GM15510 (cell line): ENCODE results near the gene ITGB3.

ENCODE experiments used
- POLR2A ChIP-seq: IDR thresholded peaks from 3 replicates; pipeline ENCODE4 v1.6.1; 2011; ENCODE audit warnings: borderline replicate concordance; ENCODE audit not compliant: insufficient read length; ENCODE audit errors: extremely low read depth

The ITGB3 gene

DNA sequence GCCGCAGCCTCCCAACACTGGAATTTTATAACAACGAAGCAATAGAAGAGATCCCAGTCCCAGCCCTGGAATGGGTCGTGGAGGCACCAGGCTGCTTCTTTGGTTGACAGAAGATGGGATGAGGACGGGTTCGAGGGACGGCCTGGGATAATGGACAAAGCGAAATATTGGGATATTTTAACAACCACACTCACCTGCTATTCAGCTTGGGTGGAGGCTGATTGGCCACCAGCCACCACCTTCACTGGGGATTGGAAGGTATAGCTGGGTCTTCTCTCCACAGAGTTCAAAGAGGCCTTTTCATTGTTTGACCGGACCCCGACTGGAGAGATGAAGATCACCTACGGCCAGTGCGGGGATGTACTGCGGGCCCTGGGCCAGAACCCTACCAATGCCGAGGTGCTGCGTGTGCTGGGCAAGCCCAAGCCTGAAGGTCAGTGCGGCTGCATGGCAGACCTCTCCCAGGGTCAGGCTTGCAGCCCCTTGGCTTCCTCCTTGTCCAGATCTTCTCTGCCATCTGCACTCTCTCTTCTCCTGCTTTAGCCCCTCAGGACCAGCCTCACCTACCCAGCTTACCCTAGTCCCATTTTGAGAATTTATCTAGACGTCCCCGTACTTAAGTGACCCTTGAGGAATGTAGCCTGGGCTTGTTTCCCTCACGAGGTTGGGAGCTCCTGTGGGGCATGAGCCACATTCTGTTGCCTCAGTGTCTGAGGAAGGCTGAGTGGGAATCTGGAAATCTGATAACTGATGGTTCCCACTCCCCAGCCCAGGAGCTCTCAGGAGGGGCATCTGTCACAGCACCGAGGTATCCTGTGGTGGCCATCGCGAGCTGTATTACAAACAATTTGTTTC lies 33.8 kb upstream of the ITGB3 start:
- TF ChIP-seq POLR2A: no peak

DNA sequence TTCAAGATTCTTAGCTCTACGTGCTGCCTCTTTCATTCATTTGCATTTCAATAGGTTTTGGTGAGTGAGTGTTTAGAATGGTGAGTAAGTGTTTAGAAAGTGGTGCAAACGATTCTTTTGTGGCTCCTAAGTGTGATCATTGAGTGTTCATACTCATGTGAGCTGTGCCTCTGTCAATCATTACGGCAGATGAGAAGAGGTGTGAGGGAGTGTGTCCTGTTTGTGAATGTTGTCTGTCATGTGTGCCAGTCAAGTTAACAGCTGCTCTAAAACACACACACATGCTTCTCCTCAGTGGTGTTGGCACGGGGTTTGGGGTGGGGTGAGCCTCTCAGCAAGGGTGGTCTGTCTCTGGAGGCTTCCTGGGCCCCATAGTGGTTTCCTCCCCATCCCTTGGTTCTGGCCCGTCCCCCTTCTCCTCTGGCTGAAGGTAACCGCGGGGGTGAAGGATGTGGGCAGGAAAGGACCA lies 33.1 kb upstream of the ITGB3 start:
- TF ChIP-seq POLR2A: no peak

DNA sequence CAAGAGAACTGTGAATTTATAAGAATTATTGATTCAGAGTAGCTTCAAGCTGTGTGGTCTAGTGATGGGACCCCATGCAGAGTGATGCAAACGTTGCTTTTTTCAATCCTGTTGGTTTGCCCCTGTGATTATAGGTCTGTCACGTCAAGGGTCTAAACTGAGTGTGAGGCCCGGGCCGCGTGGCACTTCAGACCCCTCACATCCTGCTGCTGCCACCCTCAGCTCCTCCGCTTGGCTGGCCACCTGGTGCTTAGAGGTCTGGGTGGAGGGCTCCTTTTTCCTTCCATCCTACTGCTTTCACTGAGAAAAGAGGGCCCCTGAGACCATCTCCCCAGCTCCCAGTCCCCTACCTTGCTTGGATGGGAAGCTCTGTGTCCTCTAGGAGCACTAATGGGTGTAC lies 32.5 kb upstream of the ITGB3 start:
- no peak for TF ChIP-seq POLR2A

DNA sequence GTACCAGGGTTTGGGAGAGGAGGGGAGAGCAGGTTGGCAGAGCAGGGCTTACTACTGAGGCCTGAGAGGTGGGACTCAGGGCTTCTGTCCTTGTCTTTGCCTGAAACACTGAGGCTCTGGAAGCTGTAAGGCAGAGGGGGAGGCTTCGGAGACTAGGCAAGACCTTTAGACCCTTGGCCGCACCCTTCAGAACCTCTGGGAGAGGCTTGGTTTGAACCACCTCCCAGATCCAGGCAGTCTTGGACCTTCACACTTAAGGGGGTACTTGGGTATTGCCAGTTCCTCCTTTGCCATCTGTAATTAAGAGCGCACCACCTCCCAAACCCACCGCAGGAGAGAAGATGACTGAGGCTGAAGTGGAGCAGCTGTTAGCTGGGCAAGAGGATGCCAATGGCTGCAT lies 31.6 kb upstream of the ITGB3 start:
- no peak for TF ChIP-seq POLR2A

DNA sequence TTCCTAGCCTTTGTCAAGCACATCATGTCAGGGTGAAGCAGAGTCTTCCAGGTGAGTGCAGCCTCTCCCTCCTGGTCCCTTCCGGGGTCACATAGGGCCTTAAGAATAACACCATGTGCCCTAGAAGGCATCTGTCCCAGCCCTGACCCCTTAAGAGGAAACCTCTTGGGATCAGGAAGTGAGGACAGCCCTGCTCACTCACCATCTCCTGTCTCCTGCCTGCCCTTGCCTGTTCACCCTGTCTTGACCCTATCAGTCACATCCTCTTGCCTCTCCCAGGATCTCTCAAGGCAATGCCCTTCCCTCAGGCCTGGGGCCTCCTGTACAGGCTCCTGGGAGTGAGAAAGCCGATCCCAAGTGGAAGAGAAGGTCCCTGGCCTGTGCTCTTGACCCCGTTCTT lies 30.6 kb upstream of the ITGB3 start:
- no peak for TF ChIP-seq POLR2A

DNA sequence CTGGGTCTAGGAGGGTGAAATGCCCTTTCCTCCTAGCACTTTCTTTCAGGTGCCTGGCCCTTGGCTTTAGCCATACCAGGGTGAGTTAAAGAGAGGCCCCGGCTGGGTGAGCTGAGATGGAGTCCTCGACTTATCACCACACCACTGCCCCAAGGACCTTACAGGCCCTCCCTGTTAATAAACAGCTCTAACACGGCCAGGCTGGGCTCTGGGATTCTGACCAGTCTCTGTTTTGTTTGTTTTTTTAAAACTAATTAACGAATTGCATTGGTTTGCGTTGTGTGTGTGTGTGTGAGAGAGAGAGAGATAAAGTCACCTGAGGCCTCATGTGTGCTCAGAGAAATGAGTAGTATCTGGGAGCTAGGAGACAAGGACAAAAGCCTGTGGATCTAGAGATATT lies 30.2 kb upstream of the ITGB3 start:
- TF ChIP-seq POLR2A: no peak

DNA sequence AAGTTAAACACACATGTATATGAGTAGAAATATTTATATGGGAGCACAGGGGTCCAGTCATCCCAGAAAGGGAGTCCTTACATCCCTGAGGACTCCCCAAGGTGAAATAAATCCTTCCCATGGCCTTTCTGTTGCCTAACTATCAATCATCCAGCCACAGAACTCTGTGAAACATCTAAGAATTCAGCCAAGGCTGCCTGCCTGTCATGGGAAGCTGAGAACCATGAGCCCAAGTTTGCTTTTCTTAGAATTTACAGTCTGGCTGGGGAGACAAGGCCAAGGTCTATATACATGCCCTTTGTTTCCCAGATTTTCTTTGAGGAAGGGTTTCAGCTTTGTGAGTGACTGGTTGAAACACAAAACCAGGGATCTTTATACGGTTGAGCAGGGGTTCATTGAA lies 28.7 kb upstream of the ITGB3 start:
- no peak for TF ChIP-seq POLR2A

DNA sequence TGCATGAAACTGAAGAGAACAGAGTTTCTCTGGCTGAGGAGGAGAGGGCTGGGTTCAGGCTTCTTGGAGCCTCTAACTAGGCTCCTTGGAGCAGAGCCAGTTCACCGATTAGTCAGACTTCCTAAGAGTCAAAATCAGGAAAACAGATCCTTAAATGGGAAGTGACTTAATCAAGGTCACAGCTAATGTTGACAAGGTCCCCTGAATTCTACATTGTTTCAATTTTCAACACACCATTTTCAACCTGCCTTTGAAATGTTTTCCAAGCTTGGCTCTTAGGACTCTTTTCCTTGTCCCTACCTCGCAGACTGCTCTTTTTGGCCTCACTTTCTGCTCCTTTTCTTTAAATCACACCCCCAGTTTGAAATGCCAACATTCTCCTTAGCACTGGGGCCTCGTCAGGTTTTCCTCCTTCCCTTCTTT lies 28.2 kb upstream of the ITGB3 start:
- no peak for TF ChIP-seq POLR2A

DNA sequence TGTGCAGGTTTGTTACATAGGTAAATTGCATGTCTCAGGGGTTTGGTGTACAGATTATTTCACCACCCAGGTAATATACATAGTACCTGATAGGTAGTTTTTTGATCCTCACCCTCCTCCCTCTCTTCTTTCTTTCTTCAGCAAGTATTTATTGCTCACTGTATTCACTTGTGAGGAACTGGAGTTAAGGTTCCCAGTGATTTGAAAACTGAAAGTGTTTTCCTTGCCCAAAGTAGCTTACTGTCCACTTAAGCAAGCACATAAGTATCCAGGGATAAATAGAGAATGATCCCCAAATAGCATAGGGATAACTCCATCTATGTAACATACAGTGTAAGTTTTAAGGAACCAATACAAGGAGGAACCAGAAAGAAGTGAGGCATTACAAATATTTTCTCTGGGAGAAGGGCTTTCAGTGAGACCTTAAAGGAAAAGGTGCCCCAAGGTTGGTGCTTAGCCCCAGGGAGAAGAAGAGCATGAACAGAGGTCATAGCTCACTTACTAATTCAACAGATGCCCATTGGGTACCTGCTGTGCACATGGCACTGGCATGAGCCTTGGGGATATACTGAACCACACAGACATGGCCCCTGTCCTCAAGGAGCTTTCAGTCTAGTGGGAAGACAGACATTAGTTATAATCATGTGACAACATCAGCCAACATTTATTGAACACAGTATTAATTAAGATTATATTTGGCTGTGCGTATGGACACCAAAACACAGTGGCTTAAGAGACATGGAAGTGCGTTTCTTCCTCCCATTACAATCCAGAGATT lies 27.5 kb upstream of the ITGB3 start:
- TF ChIP-seq POLR2A: no peak

DNA sequence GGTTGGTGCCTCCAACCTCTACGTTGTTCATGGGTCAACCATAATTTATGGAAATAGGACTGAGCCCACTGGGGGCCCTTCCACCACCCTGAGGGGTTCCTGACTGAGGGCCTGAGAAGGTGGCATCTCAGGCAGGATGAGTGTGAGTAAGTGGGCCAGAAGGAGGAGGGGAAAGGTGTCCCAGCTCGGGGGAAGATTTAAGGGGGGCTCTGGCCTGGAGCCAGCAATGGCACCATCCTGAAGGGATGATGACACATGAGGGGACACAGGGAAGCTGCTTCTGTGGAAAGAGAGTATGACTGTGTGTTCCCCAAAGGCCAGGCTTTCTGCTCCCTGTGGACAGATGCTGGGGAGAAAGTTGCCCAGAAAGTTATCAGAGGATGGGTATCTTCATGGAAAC lies 25.8 kb upstream of the ITGB3 start:
- no peak for TF ChIP-seq POLR2A

DNA sequence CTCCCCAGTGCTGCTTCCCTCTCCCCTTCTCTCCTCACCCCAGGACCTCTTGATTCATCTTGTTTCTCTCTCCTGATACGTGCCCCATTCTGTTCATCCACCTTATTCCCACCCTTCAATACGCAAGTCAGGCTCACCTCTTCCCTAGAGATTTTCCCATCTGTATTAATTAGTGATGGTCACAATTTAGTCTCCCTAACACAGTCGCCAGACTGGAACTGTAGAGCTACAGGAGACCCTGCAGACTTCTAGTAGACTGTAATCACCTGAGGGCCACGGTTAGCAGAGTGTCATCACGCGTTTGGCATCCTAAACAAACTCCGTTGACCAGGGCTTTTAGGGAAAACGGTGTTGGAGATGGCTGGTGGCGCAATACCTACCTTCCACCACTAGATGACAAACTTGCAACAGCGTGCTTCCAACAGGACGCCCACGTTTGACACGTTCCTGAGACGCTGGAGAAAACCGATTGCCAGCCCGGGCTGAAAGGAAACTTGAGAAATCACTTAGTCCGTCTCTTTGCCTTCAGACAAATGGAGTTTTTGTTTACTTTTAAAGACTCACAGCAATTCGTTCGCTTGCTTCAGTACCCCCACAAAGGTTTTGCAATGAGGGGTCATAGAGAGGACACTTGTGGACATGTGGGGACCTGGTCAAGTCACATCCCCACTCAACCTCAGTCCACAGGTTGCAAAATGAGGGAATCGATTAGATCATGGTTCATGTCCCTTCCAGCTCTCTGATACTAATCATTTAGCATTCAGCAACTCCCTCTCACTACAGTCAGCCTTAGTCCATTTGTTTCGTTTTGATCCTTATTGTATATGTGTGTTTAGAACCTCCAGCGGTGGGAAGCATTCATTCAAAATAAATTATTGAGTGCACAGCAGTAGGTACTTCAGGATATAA lies 23.8 kb upstream of the ITGB3 start:
- TF ChIP-seq POLR2A: no peak

DNA sequence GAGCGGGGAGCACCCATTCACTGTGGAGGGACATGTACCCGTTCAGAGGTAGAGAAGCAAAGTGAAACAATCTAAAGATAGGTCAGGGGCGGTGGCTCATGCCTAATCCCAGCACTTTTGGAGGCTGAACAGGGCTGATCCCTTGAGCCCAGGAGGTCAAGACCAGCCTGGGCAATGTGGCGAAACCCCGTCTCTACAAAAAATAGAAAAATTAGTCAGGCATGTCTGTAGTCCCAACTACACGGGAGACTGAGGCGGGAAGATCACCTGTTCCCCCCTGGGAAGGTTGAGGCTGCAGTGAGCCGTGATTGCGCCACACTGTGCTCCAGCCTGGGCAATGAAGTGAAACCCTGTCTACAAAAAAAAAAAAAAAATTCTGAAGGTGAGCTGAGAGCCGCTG lies 22.8 kb upstream of the ITGB3 start:
- TF ChIP-seq POLR2A: no peak

DNA sequence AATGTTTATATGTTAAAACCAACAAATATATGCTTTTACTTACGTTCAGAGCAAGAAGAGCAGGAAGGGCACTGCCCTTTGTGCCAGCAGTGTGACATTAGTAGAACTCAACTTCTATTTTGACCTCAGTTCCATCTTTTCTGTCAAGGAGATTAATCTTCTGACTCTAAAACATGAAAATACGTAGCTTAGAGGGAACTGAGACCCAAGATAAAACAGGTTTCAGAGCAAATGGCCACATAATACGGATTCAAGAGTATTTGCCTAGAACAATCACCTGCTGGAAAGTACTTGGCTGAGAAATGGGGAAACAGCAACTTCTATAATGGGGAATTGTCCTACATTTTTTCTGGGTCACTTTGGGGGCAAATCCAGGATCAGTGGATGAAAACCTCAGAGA lies 22.3 kb upstream of the ITGB3 start:
- no peak for TF ChIP-seq POLR2A

DNA sequence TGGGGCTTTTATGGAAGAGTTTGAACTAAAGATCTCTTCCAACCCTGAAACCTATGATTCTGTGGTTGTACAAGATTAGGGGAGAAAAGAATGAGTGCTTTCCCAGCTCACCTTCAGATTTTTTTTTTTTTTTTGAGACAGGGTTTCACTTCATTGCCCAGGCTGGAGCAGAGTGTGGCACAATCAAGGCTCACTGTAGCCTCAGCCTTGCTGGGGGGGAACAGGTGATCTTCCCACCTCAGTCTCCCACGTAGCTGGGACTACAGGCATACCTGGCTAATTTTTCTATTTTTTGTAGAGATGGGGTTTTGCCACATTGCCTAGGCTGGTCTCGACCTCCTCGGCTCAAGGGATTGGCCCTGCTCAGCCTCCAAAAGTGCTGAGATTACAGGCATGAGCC lies 21.8 kb upstream of the ITGB3 start:
- TF ChIP-seq POLR2A: no peak

DNA sequence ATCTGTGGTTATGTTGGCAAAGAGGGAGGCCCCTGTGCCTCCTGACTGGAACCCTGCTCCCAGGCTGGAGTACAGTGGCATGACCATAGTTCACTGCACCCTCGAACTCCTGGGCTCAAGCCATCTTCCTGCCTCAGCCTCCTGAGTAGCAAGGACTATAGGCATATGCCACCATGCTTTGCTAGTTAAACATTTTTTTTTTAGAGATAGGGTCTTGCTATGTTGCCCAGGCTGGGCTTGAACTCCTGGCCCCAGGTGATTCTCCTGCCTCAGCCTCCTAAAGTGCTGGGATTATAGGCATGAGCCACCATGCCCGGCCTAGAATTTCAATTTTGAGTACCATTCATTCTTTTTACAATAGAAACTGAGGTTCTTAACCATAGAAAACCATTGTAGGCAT lies 21.2 kb upstream of the ITGB3 start:
- TF ChIP-seq POLR2A: no peak

DNA sequence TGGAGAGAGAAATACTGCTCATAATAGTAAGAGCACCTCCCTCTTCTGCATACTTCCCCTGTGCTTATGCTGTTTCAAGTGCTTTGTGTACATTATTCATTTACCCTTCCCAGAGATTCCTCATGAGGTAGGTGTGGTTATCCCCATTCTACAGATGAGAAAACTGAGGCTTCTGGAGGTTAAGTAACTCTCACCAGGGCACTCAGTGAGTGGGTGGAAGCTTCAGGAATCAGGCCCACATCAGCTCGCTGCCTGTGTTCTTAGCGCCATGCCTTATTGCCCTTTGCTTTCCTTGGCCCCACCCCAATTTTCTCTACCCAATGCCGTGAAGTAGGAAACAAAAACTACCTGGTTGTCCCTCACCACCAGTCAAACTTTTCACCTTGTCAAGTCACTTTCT lies 18.1 kb upstream of the ITGB3 start:
- no peak for TF ChIP-seq POLR2A

DNA sequence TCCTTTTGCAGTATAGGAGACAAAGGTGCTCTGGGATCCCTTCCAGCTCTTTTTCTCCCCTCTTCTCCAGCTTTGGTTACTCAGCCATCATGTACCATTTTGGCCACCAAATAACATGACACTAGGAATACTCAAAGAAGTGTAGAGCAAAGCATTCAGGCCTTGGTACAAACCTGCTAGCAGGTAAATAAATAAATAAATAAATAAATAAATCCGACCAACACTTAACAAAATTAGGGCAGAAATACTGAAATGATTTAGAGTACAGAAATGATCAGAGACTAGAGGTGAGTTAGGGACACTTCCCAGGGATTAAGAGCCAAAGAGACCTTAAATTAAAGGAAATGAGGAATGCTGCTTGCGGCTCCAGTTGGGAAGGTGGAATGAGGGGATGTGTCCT lies 17.7 kb upstream of the ITGB3 start:
- TF ChIP-seq POLR2A: no peak
